ENCODE measurements around the gene AK8.

GRCh38 chr9:132857031-132857430 is 21.1 kb downstream of the AK8 start:
- no peak for TF ChIP-seq EZH2 (IDR thresholded peaks at IDR 0.05; ENCODE audit: borderline replicate concordance, low read length)
- no peak for TF ChIP-seq CTCF (IDR thresholded peaks at IDR 0.05; ENCODE audit: low read length)

All from OCI-LY1 (cell line).